Epithelial cell of proximal tubule (primary cell): ENCODE results near the gene FSIP1. TPM values are rescaled to one million over a fixed set of nuclear protein-coding genes. Genes with fewer than 3 reads are reported as not detected.

ENCODE experiments used
- DNase-seq: peaks from one replicate; pipeline ENCODE4 v3.0.0-alpha.2; 2011; ENCODE audit warnings: low read depth
- H3K4me3 ChIP-seq: 2 replicates; pipeline ENCODE4 v1.5.1; 2011; ENCODE audit warnings: low read depth, mild to moderate bottlenecking, low read length
- CTCF ChIP-seq: conservative IDR thresholded peaks from 2 replicates; pipeline ENCODE4 v1.5.1; 2012; ENCODE audit warnings: low read depth, mild to moderate bottlenecking, low read length
- total RNA-seq: library from RNA; depleted of rRNA; stranded (reverse); fragments of >200 nt; gene quantifications from 2 replicates; pipeline ENCODE4 v1.2.3, GENCODE V29; 2015

Gene FSIP1
- total RNA-seq, 1 donor from 2014 or later, result 1.3 TPM

DNA sequence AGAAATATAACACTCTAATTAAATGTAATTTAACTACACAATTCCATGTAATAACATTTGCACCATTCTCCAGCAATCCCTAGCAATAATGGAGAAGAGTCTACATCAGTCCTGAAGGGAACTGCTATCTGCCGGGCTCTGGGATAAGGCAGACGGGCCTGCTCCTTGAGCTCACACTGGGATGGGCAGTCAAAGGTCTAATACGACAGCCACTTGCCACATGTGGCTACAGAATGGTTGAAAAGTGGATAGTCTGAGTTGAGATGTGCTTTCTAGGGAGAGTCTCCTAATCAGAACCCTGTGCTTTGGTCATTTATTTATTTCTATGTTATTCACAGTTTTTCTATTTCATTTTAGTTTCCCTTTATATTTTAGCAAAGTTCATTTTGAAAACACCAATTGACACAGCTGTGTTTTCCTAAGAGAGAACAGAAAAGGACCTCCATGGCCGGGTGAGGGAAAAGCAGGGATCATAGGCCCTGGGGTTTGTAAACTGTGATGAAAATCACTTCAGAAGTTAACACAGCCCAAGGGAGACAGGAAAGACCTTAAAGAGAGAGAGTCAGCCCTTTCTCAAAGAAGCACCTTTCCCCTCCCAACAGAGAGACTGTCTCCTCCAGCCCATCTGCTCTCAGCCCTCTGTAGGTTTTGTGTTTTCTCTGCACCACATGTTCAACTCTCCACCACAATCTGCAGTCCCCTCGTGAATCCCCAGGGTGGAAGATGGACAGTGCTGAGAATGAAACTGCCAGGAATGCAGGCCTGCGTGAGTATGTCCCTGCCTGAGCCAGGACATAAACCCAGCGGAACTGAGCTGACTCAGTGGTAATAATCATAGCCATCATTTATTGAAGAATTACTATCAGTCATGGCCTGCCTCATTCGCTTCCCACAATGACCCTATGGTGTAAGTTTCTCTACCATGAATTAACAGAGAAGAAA lies 11.6 kb downstream of the FSIP1 start:
- no peak for TF ChIP-seq CTCF
- no peak overlapping the region for H3K4me3 ChIP-seq
- no peak for DNase-seq

- DNase-seq, result no peak
- no peak for TF ChIP-seq CTCF
- H3K4me3 ChIP-seq, result no peak overlapping the region
Measured at GRCh38 chr15:39767921-39768320, 14.7 kb downstream of the FSIP1 start.

- TF ChIP-seq CTCF, result no peak
- DNase-seq, result no peak
- no peak overlapping the region for H3K4me3 ChIP-seq
Measured at GRCh38 chr15:39761006-39761405, 21.6 kb downstream of the FSIP1 start.

GRCh38 chr15:39756806-39757522 lies 25.7 kb downstream of the FSIP1 start:
- DNase-seq, result peak; percentile 33
- peak; percentile 82 for TF ChIP-seq CTCF
- H3K4me3 ChIP-seq, result no peak overlapping the region

- TF ChIP-seq CTCF, result no peak
- no peak for DNase-seq
- no peak overlapping the region for H3K4me3 ChIP-seq
Measured at GRCh38 chr15:39752991-39753390, 29.6 kb downstream of the FSIP1 start.

DNA sequence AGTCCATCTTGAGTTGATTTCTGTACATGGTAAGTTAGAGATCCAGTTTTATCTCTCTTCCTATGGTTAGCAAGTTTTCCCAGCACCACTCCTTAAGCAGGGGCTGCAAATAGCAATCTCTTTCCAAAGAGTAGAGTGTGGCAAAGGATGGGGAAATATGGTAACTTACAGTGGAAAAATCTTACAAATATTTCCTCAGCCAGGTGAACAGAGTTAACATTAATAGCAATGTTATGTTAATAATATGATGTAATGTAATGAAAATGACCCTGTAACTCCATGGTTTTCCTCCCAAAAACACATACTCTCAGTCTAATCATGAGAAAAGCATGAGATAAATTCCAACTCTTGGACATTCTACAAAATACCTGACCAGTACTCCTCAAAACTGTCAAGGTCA lies 30.4 kb downstream of the FSIP1 start:
- TF ChIP-seq CTCF, result no peak
- H3K4me3 ChIP-seq, result no peak overlapping the region
- no peak for DNase-seq
